ENCODE data around the gene SLC19A1. TPM values are rescaled to one million over a fixed set of nuclear protein-coding genes. Genes with fewer than 3 reads are reported as not detected.

The SLC19A1 gene
- total RNA-seq, 5 donors from 2014 or later (not counting 1 experiment from before 2014, with no cell fraction given), result 10.4 to 19.2 (median 16.4) TPM

- DNase-seq, result no peak
- Mint-ChIP-seq H3K9me3 (no peaks in the 10 kb centered on the region), H3K27me3 (peaks cover under 1 to 2% of the 10 kb centered on the region in 2 donors), H3K4me3 (no peak overlapping the region), H3K36me3 (no peaks in the 10 kb centered on the region), H3K4me1 (peaks cover 0 to 4% (median 2%) of the 10 kb centered on the region in 3 donors), H3K27ac (peak overlapping the region in 1 of 2 donors; percentile 42)
- Histone ChIP-seq H3K27me3 (replicated peaks in 1 of 2; ENCODE audit: control insufficient read depth in 2 of 2, extremely low read depth in 1 of 2, insufficient read depth in 2 of 2, low read length in 1 of 2) (peaks cover 0 to 46% of the 10 kb centered on the region in 2 experiments), H3K4me1 (ENCODE audit: control insufficient read depth in 1 of 2, extremely low read depth in 1 of 2, insufficient read depth in 2 of 2, low read length in 2 of 2) (peaks cover 0 to 9% of the 10 kb centered on the region in 2 experiments), H3K36me3 (ENCODE audit: control insufficient read depth in 2 of 2, extremely low read depth in 1 of 2, insufficient read depth in 1 of 2, low read length in 1 of 2) (no peaks in the 10 kb centered on the region), H3K27ac (ENCODE audit: low read length) (no peak overlapping the region), H3K4me3 (ENCODE audit: control insufficient read depth in 1 of 2, extremely low read depth in 1 of 2, low read length in 1 of 2) (no peak overlapping the region), H3K9me3 (no peaks in the 10 kb centered on the region)
- WGBS (ENCODE audit: insufficient coverage), result 91% methylated on average over 11 of the region's 13 CpGs
- CTCF ChIA-PET, result no interaction called here
- ATAC-seq (replicated peaks in 1 of 4), result no peak
- POLR2A ChIA-PET, result interaction anchor here in 1 of 2 donors (0.6 kb wide), 1 partner anchor 357 kb away, joined by 3 read pairs; no protein-coding TSS in a partner anchor
Measured at GRCh38 chr21:45453308-45453950, 88.8 kb downstream of the SLC19A1 start.

- no peak overlapping the region for H3K4me3 ChIP-seq (ENCODE audit: control insufficient read depth in 1 of 2, extremely low read depth in 1 of 2, low read length in 1 of 2)
- peaks cover 0 to 4% (median 2%) of the 10 kb centered on the region in 3 donors for H3K4me1 Mint-ChIP-seq
- H3K4me1 ChIP-seq (ENCODE audit: control insufficient read depth in 1 of 2, extremely low read depth in 1 of 2, insufficient read depth in 2 of 2, low read length in 2 of 2), result peaks cover 0 to 9% of the 10 kb centered on the region in 2 experiments
- H3K9me3 ChIP-seq, result no peaks in the 10 kb centered on the region
- no peak overlapping the region for H3K27ac ChIP-seq (ENCODE audit: low read length)
- ATAC-seq (replicated peaks in 1 of 4) (no peak), DNase-seq (no peak)
- H3K27me3 Mint-ChIP-seq, result peaks cover 5 to 6% of the 10 kb centered on the region in 2 donors
- no peak overlapping the region for H3K4me3 Mint-ChIP-seq
- H3K36me3 Mint-ChIP-seq, result no peaks in the 10 kb centered on the region
- ChIA-PET CTCF (no interaction called here), POLR2A (no interaction called here)
- no peak overlapping the region for H3K27ac Mint-ChIP-seq
- H3K9me3 Mint-ChIP-seq, result no peaks in the 10 kb centered on the region
- peaks cover 0 to 40% of the 10 kb centered on the region in 2 experiments for H3K27me3 ChIP-seq (replicated peaks in 1 of 2; ENCODE audit: control insufficient read depth in 2 of 2, extremely low read depth in 1 of 2, insufficient read depth in 2 of 2, low read length in 1 of 2)
- WGBS (ENCODE audit: insufficient coverage), result 97% methylated on average over 7 of the region's 7 CpGs
- H3K36me3 ChIP-seq (ENCODE audit: control insufficient read depth in 2 of 2, extremely low read depth in 1 of 2, insufficient read depth in 1 of 2, low read length in 1 of 2), result no peaks in the 10 kb centered on the region
Measured at GRCh38 chr21:45452696-45453307, 89.4 kb downstream of the SLC19A1 start.

- POLR2A ChIA-PET, result no interaction called here
- peaks cover 0 to 9% of the 10 kb centered on the region in 2 experiments for H3K4me1 ChIP-seq (ENCODE audit: control insufficient read depth in 1 of 2, extremely low read depth in 1 of 2, insufficient read depth in 2 of 2, low read length in 2 of 2)
- H3K27me3 ChIP-seq (replicated peaks in 1 of 2; ENCODE audit: control insufficient read depth in 2 of 2, extremely low read depth in 1 of 2, insufficient read depth in 2 of 2, low read length in 1 of 2), result peaks cover 0 to 32% of the 10 kb centered on the region in 2 experiments
- no peaks in the 10 kb centered on the region for H3K9me3 ChIP-seq
- H3K36me3 ChIP-seq (ENCODE audit: control insufficient read depth in 2 of 2, extremely low read depth in 1 of 2, insufficient read depth in 1 of 2, low read length in 1 of 2), result no peaks in the 10 kb centered on the region
- 97% methylated on average over 12 of the region's 12 CpGs for WGBS (ENCODE audit: insufficient coverage)
- peaks cover 5 to 14% of the 10 kb centered on the region in 2 donors for H3K27me3 Mint-ChIP-seq
- DNase-seq, result no peak
- no peak overlapping the region for H3K27ac ChIP-seq (ENCODE audit: low read length)
- no peak overlapping the region for H3K4me3 Mint-ChIP-seq
- no peak overlapping the region for H3K27ac Mint-ChIP-seq
- no peak for ATAC-seq (replicated peaks in 1 of 4)
- CTCF ChIA-PET, result no interaction called here
- peaks cover 0 to 4% (median 2%) of the 10 kb centered on the region in 3 donors for H3K4me1 Mint-ChIP-seq
- peaks cover 0 to 2% (median 0%) of the 10 kb centered on the region in 3 donors for H3K9me3 Mint-ChIP-seq
- H3K4me3 ChIP-seq (ENCODE audit: control insufficient read depth in 1 of 2, extremely low read depth in 1 of 2, low read length in 1 of 2), result no peak overlapping the region
- no peaks in the 10 kb centered on the region for H3K36me3 Mint-ChIP-seq
Measured at GRCh38 chr21:45451771-45452182, 90.5 kb downstream of the SLC19A1 start.

- Mint-ChIP-seq H3K4me3 (no peak overlapping the region), H3K27ac (no peak overlapping the region), H3K4me1 (peaks cover 0 to 4% (median 2%) of the 10 kb centered on the region in 3 donors), H3K36me3 (no peaks in the 10 kb centered on the region), H3K27me3 (peaks cover 6 to 14% of the 10 kb centered on the region in 2 donors), H3K9me3 (peaks cover 0 to 5% (median 0%) of the 10 kb centered on the region in 3 donors)
- Histone ChIP-seq H3K4me1 (ENCODE audit: control insufficient read depth in 1 of 2, extremely low read depth in 1 of 2, insufficient read depth in 2 of 2, low read length in 2 of 2) (peaks cover 0 to 9% of the 10 kb centered on the region in 2 experiments), H3K36me3 (ENCODE audit: control insufficient read depth in 2 of 2, extremely low read depth in 1 of 2, insufficient read depth in 1 of 2, low read length in 1 of 2) (no peaks in the 10 kb centered on the region), H3K27ac (ENCODE audit: low read length) (no peak overlapping the region), H3K27me3 (replicated peaks in 1 of 2; ENCODE audit: control insufficient read depth in 2 of 2, extremely low read depth in 1 of 2, insufficient read depth in 2 of 2, low read length in 1 of 2) (peaks cover 0 to 33% of the 10 kb centered on the region in 2 experiments), H3K4me3 (ENCODE audit: control insufficient read depth in 1 of 2, extremely low read depth in 1 of 2, low read length in 1 of 2) (no peak overlapping the region), H3K9me3 (no peaks in the 10 kb centered on the region)
- POLR2A ChIA-PET, result no interaction called here
- ATAC-seq (replicated peaks in 1 of 4) (no peak), DNase-seq (no peak)
- WGBS (ENCODE audit: insufficient coverage), result 52% methylated on average over 19 of the region's 20 CpGs
- CTCF ChIA-PET, result no interaction called here
Measured at GRCh38 chr21:45451091-45451740, 91.0 kb downstream of the SLC19A1 start.

- peaks cover 11 to 14% of the 10 kb centered on the region in 2 donors for H3K27me3 Mint-ChIP-seq
- WGBS (ENCODE audit: insufficient coverage), result 81% methylated on average over 15 of the region's 24 CpGs
- H3K27me3 ChIP-seq (replicated peaks in 1 of 2; ENCODE audit: control insufficient read depth in 2 of 2, extremely low read depth in 1 of 2, insufficient read depth in 2 of 2, low read length in 1 of 2), result peaks cover 0 to 26% of the 10 kb centered on the region in 2 experiments
- no peaks in the 10 kb centered on the region for H3K9me3 ChIP-seq
- peaks cover 0 to 6% (median 0%) of the 10 kb centered on the region in 3 donors for H3K9me3 Mint-ChIP-seq
- H3K27ac ChIP-seq (ENCODE audit: low read length), result no peak overlapping the region
- DNase-seq, result no peak
- no peak overlapping the region for H3K27ac Mint-ChIP-seq
- POLR2A ChIA-PET, result no interaction called here
- H3K4me1 ChIP-seq (ENCODE audit: control insufficient read depth in 1 of 2, extremely low read depth in 1 of 2, insufficient read depth in 2 of 2, low read length in 2 of 2), result peaks cover 0 to 7% of the 10 kb centered on the region in 2 experiments
- H3K4me3 Mint-ChIP-seq, result no peak overlapping the region
- no peaks in the 10 kb centered on the region for H3K36me3 ChIP-seq (ENCODE audit: control insufficient read depth in 2 of 2, extremely low read depth in 1 of 2, insufficient read depth in 1 of 2, low read length in 1 of 2)
- H3K4me1 Mint-ChIP-seq, result peaks cover 0 to 4% (median 2%) of the 10 kb centered on the region in 3 donors
- ATAC-seq (replicated peaks in 1 of 4), result no peak
- no peak overlapping the region for H3K4me3 ChIP-seq (ENCODE audit: control insufficient read depth in 1 of 2, extremely low read depth in 1 of 2, low read length in 1 of 2)
- CTCF ChIA-PET, result no interaction called here
- H3K36me3 Mint-ChIP-seq, result no peaks in the 10 kb centered on the region
Measured at GRCh38 chr21:45450423-45451090, 91.7 kb downstream of the SLC19A1 start.

All from T-cell (primary cell).